H9 (cell line): Measurements from ENCODE around the gene CLASP2. TPM values are rescaled to one million over a fixed set of nuclear protein-coding genes. Genes with fewer than 3 reads are reported as not detected.

Source experiments
- DNase-seq: peaks from one replicate; pipeline ENCODE4 v3.0.0-alpha.2; 2017
- H2AFZ ChIP-seq: one replicate; pipeline ENCODE4 v1.6.1; 2013; ENCODE audit warnings: mild to moderate bottlenecking, low read length, control low read depth, moderate library complexity
- H2AK5ac ChIP-seq: 2 replicates; pipeline ENCODE4 v1.6.1; 2013; ENCODE audit warnings: low read length, control low read depth, mixed read lengths; ENCODE audit not compliant: insufficient read length
- H2BK120ac ChIP-seq: one replicate; pipeline ENCODE4 v1.6.1; 2013; ENCODE audit warnings: low read depth, mild to moderate bottlenecking, low read length, control low read depth, inconsistent platforms; ENCODE audit not compliant: poor library complexity, severe bottlenecking
- H2BK12ac ChIP-seq: 2 replicates; pipeline ENCODE4 v1.6.1; 2013; ENCODE audit warnings: low read length, control low read depth, mixed read lengths, low read depth; ENCODE audit not compliant: insufficient read length
- H2BK15ac ChIP-seq: 2 replicates; pipeline ENCODE4 v1.6.1; 2013; ENCODE audit warnings: low read depth, low read length, control low read depth
- H2BK20ac ChIP-seq: one replicate; pipeline ENCODE4 v1.6.1; 2013; ENCODE audit warnings: low read depth, mild to moderate bottlenecking, low read length, control low read depth, inconsistent platforms; ENCODE audit not compliant: poor library complexity, severe bottlenecking
- H2BK5ac ChIP-seq: 2 replicates; pipeline ENCODE4 v1.6.1; 2013; ENCODE audit warnings: low read length, control low read depth, mixed read lengths; ENCODE audit not compliant: insufficient read length
- H3K14ac ChIP-seq: 2 replicates; pipeline ENCODE4 v1.6.1; 2013; ENCODE audit warnings: low read length, control low read depth; ENCODE audit not compliant: insufficient read depth
- H3K18ac ChIP-seq: 2 replicates; pipeline ENCODE4 v1.6.1; 2013; ENCODE audit warnings: low read depth, mild to moderate bottlenecking, mixed read lengths, low read length, control low read depth; ENCODE audit not compliant: insufficient read length
- H3K23ac ChIP-seq: 2 replicates; pipeline ENCODE4 v1.6.1; 2013; ENCODE audit warnings: low read length, control low read depth, mixed read lengths, low read depth; ENCODE audit not compliant: insufficient read length
- H3K23me2 ChIP-seq: 2 replicates; pipeline ENCODE4 v1.6.1; 2013; ENCODE audit warnings: low read depth, mild to moderate bottlenecking, mixed read lengths, low read length, control low read depth; ENCODE audit not compliant: insufficient read length, poor library complexity, severe bottlenecking
- H3K27ac ChIP-seq: 2 replicates; pipeline ENCODE4 v1.5.1; 2013; ENCODE audit warnings: low read length, control low read depth, mixed read lengths, low read depth; ENCODE audit not compliant: insufficient read length
- H3K27me3 ChIP-seq: 2 replicates; pipeline ENCODE4 v1.6.1; 2013; ENCODE audit warnings: low read length, control low read depth, inconsistent platforms; ENCODE audit not compliant: insufficient read depth
- H3K4ac ChIP-seq: 2 replicates; pipeline ENCODE4 v1.6.1; 2013; ENCODE audit warnings: low read depth, mild to moderate bottlenecking, control low read depth, inconsistent platforms, low read length, moderate library complexity
- H3K4me1 ChIP-seq: 2 replicates; pipeline ENCODE4 v1.6.1; 2013; ENCODE audit warnings: low read length, control low read depth, inconsistent platforms; ENCODE audit not compliant: insufficient read depth
- H3K4me2 ChIP-seq: 2 replicates; pipeline ENCODE4 v1.6.1; 2013; ENCODE audit warnings: low read length, control low read depth, mixed read lengths; ENCODE audit not compliant: insufficient read length, insufficient read depth
- H3K56ac ChIP-seq: 2 replicates; pipeline ENCODE4 v1.6.1; 2013; ENCODE audit warnings: low read depth, mild to moderate bottlenecking, mixed read lengths, low read length, control low read depth; ENCODE audit not compliant: insufficient read length
- H3K79me1 ChIP-seq: 2 replicates; pipeline ENCODE4 v1.6.1; 2013; ENCODE audit warnings: low read depth, mild to moderate bottlenecking, moderate library complexity, low read length, control low read depth, inconsistent platforms; ENCODE audit not compliant: insufficient read depth, poor library complexity, severe bottlenecking
- H3K79me2 ChIP-seq: 2 replicates; pipeline ENCODE4 v1.6.1; 2013; ENCODE audit warnings: low read length, control low read depth, inconsistent platforms; ENCODE audit not compliant: insufficient read depth
- H3K9ac ChIP-seq: 2 replicates; pipeline ENCODE4 v1.6.1; 2013; ENCODE audit warnings: low read length, control low read depth, mixed read lengths; ENCODE audit not compliant: insufficient read length; ENCODE audit errors: extremely low read depth
- H3K9me3 ChIP-seq: one replicate; pipeline ENCODE4 v1.6.1; 2013; ENCODE audit warnings: low read depth, low read length, inconsistent platforms; ENCODE audit not compliant: control insufficient read depth
- H3T11ph ChIP-seq: one replicate; pipeline ENCODE4 v1.6.1; 2013; ENCODE audit warnings: mild to moderate bottlenecking, low read length, control low read depth, inconsistent platforms
- H4K20me1 ChIP-seq: one replicate; pipeline ENCODE4 v1.6.1; 2013; ENCODE audit not compliant: control insufficient read depth, insufficient read length, insufficient read depth
- H4K5ac ChIP-seq: 2 replicates; pipeline ENCODE4 v1.6.1; 2013; ENCODE audit warnings: low read depth, mild to moderate bottlenecking, mixed read lengths, low read length, control low read depth; ENCODE audit not compliant: insufficient read length
- H4K8ac ChIP-seq: replicated peaks from 2 replicates; pipeline ENCODE4 v1.6.1; 2013; ENCODE audit warnings: low read length, control low read depth, mixed read lengths, low read depth; ENCODE audit not compliant: insufficient read length
- H4K91ac ChIP-seq: 2 replicates; pipeline ENCODE4 v1.6.1; 2013; ENCODE audit warnings: low read depth, mild to moderate bottlenecking, moderate library complexity, mixed read lengths, low read length, control low read depth; ENCODE audit not compliant: insufficient read length
- H3K27ac Mint-ChIP-seq, 3 experiments: 2 replicates in 2 of 3; 3 replicates in 1 of 3; pipeline ENCODE4 v1.8.0; 2020 to 2021; ENCODE audit warnings: mixed read lengths in 3 of 3, mild to moderate bottlenecking in 1 of 3, moderate library complexity in 1 of 3
- H3K27me3 Mint-ChIP-seq: 2 replicates; pipeline ENCODE4 v1.8.0; 2021; ENCODE audit warnings: low read depth, mild to moderate bottlenecking, moderate library complexity, mixed read lengths
- H3K36me3 Mint-ChIP-seq, 3 experiments: 2 replicates in 2 of 3; 3 replicates in 1 of 3; pipeline ENCODE4 v1.8.0; 2020 to 2021; ENCODE audit warnings: low read depth in 3 of 3, mixed read lengths in 3 of 3; ENCODE audit not compliant: insufficient read depth in 1 of 3
- H3K4me1 Mint-ChIP-seq, 2 experiments: 2 replicates each; pipeline ENCODE4 v1.8.0; 2020; ENCODE audit warnings: mixed read lengths in 2 of 2
- H3K4me3 Mint-ChIP-seq, 2 experiments: 2 replicates in 1 of 2; 3 replicates in 1 of 2; pipeline ENCODE4 v1.8.0; 2020 to 2021; ENCODE audit warnings: mild to moderate bottlenecking in 2 of 2, mixed read lengths in 2 of 2, moderate library complexity in 1 of 2
- H3K9me3 Mint-ChIP-seq, 2 experiments: 2 replicates in 1 of 2; 3 replicates in 1 of 2; pipeline ENCODE4 v1.8.0; 2020; ENCODE audit warnings: mild to moderate bottlenecking in 2 of 2, mixed read lengths in 2 of 2, moderate library complexity in 1 of 2
- CTCF ChIP-seq: fragments of 200-600 bp; sonication (generic); conservative IDR thresholded peaks from 3 replicates; pipeline ENCODE4 v1.8.0; 2021; ENCODE audit warnings: antibody characterized with exemption, mild to moderate bottlenecking
- WGBS: extraction: QIAGEN DNeasy Blood & Tissue Kit; methylation state at CpG from one replicate; pipeline ENCODE4 v1.1.7; 2013; ENCODE audit warnings: missing lambda C conversion rate, low lambda C conversion rate, mixed read lengths; ENCODE audit not compliant: insufficient read length; ENCODE audit errors: extremely low coverage; 5-methylcytosine and 5-hydroxymethylcytosine counted together
- total RNA-seq: library from RNA; stranded (reverse); gene quantifications from 2 replicates; pipeline ENCODE4 v1.2.1, GENCODE V29; 2021

The CLASP2 gene
- total RNA-seq, 1 experiment from 2014 or later, result 60.5 TPM

GRCh38 chr3:33613041-33613440, 105.0 kb downstream of the CLASP2 start:
- H3K27me3 ChIP-seq, result no peaks in the 10 kb centered on the region
- no peak overlapping the region for H3K4me2 ChIP-seq
- H3K14ac ChIP-seq, result no peak overlapping the region
- no peak for TF ChIP-seq CTCF
- no peaks in the 10 kb centered on the region for H3K79me1 ChIP-seq
- Mint-ChIP-seq H3K4me1 (peaks cover 35 to 38% of the 10 kb centered on the region in 2 experiments), H3K27me3 (no peaks in the 10 kb centered on the region), H3K4me3 (no peak overlapping the region), H3K27ac (no peak overlapping the region; a peak in 1 of 7 replicates), H3K9me3 (no peaks in the 10 kb centered on the region), H3K36me3 (peaks cover 4 to 22% (median 8%) of the 10 kb centered on the region in 3 experiments)
- H3T11ph ChIP-seq, result no peak overlapping the region
- no peak overlapping the region for H2BK15ac ChIP-seq
- H4K5ac ChIP-seq, result no peak overlapping the region
- no peak overlapping the region for H4K8ac ChIP-seq
- H4K20me1 ChIP-seq, result no peaks in the 10 kb centered on the region
- H3K23ac ChIP-seq, result no peak overlapping the region
- H2BK12ac ChIP-seq, result no peak overlapping the region
- no peaks in the 10 kb centered on the region for H3K23me2 ChIP-seq
- H3K18ac ChIP-seq, result no peak overlapping the region
- H3K9ac ChIP-seq, result no peak overlapping the region
- no peak overlapping the region for H4K91ac ChIP-seq
- H3K9me3 ChIP-seq, result no peaks in the 10 kb centered on the region
- H2BK20ac ChIP-seq, result no peak overlapping the region
- no peak for DNase-seq
- H2AFZ ChIP-seq, result no peak overlapping the region
- H2BK120ac ChIP-seq, result no peak overlapping the region
- no peak overlapping the region for H2AK5ac ChIP-seq
- no peak overlapping the region for H2BK5ac ChIP-seq
- WGBS, result no CpG with 5 or more reads among the region's 1 CpG
- no peaks in the 10 kb centered on the region; the same call in 1 of the 2 replicates for H3K4me1 ChIP-seq
- H3K56ac ChIP-seq, result no peak overlapping the region
- no peak overlapping the region for H3K4ac ChIP-seq
- H3K27ac ChIP-seq, result no peak overlapping the region
- no peaks in the 10 kb centered on the region for H3K79me2 ChIP-seq
